PFSK-1 (cell line): Measurements from ENCODE around the gene TGFBRAP1.

Experiments
- FOXP2 ChIP-seq: optimal IDR thresholded peaks from 2 replicates; pipeline ENCODE3; 2011; ENCODE audit warnings: borderline replicate concordance, control low read depth, inconsistent platforms; ENCODE audit not compliant: insufficient read depth; ENCODE audit errors: extremely low read length, extremely low read depth
- POLR2AphosphoS5 ChIP-seq: IDR thresholded peaks from 2 replicates; pipeline ENCODE4 v1.6.1; 2012; ENCODE audit warnings: low read depth, mild to moderate bottlenecking, control low read depth, low read length, moderate library complexity
- SIN3A ChIP-seq: IDR thresholded peaks from 2 replicates; pipeline ENCODE4 v1.6.1; 2012; ENCODE audit warnings: mild to moderate bottlenecking, low read length, moderate library complexity, borderline replicate concordance; ENCODE audit not compliant: insufficient read depth
- TAF1 ChIP-seq: IDR thresholded peaks from 2 replicates; pipeline ENCODE4 v1.6.1; 2012; ENCODE audit warnings: low read length, control low read depth, borderline replicate concordance; ENCODE audit not compliant: insufficient read depth
- TF ChIP-seq, protein P1 (sequence below), 2 experiments: IDR thresholded peaks; 2 replicates each; pipeline versions ENCODE4 v1.6.1 to v1.8.0; 2011 to 2012; ENCODE audit warnings: low read depth in 2 of 2, low read length in 2 of 2, control low read depth in 1 of 2, inconsistent platforms in 1 of 2, mild to moderate bottlenecking in 1 of 2, moderate library complexity in 1 of 2; ENCODE audit not compliant: insufficient read depth in 1 of 2

TGFBRAP1 gene

GRCh38 chr2:105325389-105325963 lies 4.1 kb downstream of the TGFBRAP1 start:
- TF ChIP-seq SIN3A: no peak
- no peak for TF ChIP-seq FOXP2

DNA sequence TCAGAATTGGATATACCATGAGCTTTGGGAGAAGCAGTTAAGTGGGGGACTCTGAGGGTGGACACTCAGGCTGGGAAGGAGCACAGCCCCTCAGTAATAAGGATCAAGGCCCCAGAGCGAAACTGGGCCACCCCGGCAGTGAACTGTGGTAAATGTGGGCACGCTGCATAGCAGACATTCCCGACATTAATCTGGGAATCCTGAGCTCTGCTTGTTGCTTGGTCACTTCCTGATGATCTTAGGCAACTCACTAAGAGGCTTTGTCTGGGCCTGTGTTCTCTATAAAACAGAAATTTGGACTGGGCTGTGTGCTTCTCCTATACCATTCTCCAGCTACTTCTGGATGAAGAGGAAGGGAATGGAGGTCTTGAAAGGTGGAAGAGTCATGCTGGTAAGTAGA lies 4.8 kb downstream of the TGFBRAP1 start:
- TF ChIP-seq POLR2AphosphoS5: no peak
- no peak for TF ChIP-seq TAF1
- TF ChIP-seq FOXP2: no peak
- no peak for TF ChIP-seq SIN3A
- TF ChIP-seq, protein P1, sequence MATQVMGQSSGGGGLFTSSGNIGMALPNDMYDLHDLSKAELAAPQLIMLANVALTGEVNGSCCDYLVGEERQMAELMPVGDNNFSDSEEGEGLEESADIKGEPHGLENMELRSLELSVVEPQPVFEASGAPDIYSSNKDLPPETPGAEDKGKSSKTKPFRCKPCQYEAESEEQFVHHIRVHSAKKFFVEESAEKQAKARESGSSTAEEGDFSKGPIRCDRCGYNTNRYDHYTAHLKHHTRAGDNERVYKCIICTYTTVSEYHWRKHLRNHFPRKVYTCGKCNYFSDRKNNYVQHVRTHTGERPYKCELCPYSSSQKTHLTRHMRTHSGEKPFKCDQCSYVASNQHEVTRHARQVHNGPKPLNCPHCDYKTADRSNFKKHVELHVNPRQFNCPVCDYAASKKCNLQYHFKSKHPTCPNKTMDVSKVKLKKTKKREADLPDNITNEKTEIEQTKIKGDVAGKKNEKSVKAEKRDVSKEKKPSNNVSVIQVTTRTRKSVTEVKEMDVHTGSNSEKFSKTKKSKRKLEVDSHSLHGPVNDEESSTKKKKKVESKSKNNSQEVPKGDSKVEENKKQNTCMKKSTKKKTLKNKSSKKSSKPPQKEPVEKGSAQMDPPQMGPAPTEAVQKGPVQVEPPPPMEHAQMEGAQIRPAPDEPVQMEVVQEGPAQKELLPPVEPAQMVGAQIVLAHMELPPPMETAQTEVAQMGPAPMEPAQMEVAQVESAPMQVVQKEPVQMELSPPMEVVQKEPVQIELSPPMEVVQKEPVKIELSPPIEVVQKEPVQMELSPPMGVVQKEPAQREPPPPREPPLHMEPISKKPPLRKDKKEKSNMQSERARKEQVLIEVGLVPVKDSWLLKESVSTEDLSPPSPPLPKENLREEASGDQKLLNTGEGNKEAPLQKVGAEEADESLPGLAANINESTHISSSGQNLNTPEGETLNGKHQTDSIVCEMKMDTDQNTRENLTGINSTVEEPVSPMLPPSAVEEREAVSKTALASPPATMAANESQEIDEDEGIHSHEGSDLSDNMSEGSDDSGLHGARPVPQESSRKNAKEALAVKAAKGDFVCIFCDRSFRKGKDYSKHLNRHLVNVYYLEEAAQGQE (IDR thresholded peaks at IDR 0.05; ENCODE audit: insufficient read depth in 1 of 2, low read depth in 2 of 2, low read length in 2 of 2): no peak

DNA sequence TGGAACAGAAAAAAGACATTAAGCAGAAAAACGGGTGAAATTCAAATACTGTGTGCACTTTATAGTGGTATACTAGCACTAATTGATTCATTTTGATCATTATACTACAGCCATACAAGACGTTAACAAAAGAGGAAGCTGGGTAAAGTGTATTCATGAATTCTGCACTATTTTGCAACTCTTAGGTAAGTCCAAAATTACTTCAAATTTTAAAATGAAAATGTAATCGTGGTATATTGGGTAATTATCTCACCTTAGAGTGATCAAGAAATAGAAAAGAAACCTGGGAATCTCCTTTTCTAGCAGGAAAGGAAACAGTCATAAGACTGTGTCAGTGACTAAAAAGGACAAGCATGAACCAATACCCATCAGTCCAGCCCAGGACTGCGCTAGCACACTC lies 5.4 kb downstream of the TGFBRAP1 start:
- TF ChIP-seq POLR2AphosphoS5: no peak
- TF ChIP-seq SIN3A: no peak

DNA sequence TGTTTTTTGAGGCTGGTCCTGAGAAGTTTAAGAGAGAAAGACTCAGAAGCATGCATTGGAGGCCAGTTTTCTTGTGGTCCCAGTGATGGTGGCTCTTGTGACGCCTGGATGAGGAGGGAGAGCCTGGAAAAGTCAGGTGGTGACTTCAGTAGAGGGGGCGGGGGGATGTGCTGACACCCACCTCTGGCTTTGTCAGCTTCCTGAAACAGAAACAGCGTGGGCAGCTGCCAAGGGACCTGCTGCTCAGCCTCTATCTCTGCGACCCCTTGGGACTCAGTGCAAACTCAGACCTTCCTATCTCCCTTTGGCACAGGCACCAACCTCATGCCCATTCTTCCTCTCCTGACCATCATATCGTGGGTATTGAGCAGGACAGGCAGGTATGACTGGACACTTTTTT lies 6.4 kb downstream of the TGFBRAP1 start:
- TF ChIP-seq FOXP2 (no peak), POLR2AphosphoS5 (no peak), TAF1 (no peak), SIN3A (no peak)
- TF ChIP-seq, protein P1 (IDR thresholded peaks at IDR 0.05; ENCODE audit: insufficient read depth in 1 of 2, low read depth in 2 of 2, low read length in 2 of 2): no peak

GRCh38 chr2:105321875-105322646 lies 7.5 kb downstream of the TGFBRAP1 start:
- TF ChIP-seq FOXP2 (no peak), SIN3A (no peak), TAF1 (no peak), POLR2AphosphoS5 (no peak)
- TF ChIP-seq, protein P1 (IDR thresholded peaks at IDR 0.05; ENCODE audit: insufficient read depth in 1 of 2, low read depth in 2 of 2, low read length in 2 of 2): no peak

GRCh38 chr2:105320651-105321215 lies 8.8 kb downstream of the TGFBRAP1 start:
- no peak for TF ChIP-seq TAF1
- TF ChIP-seq, protein P1 (IDR thresholded peaks at IDR 0.05; ENCODE audit: insufficient read depth in 1 of 2, low read depth in 2 of 2, low read length in 2 of 2): no peak
- TF ChIP-seq FOXP2: no peak
- TF ChIP-seq SIN3A: no peak
- no peak for TF ChIP-seq POLR2AphosphoS5
